ENCODE results near the gene CD248. TPM values are rescaled to one million over a fixed set of nuclear protein-coding genes. Genes with fewer than 3 reads are reported as not detected.
"Not testable (repeated sequence)": the region's sequence is repeated elsewhere in the genome, so short reads cannot be mapped to it uniquely, and the experiment has no call there.

Gene CD248
- total and polyA plus RNA-seq, 3 experiments from 2014 or later: 2.9 to 18.9 (median 3.1) TPM

- Mint-ChIP-seq H3K27me3 (no peaks in the 10 kb centered on the region), H3K4me1 (no peaks in the 10 kb centered on the region), H3K9me3 (no peaks in the 10 kb centered on the region), H3K36me3 (peaks cover 0 to 8% (median 2%) of the 10 kb centered on the region in 3 donors), H3K4me3 (no peak overlapping the region), H3K27ac (no peak overlapping the region)
- Histone ChIP-seq H3K27ac (ENCODE audit: low read depth, low read length) (no peak overlapping the region), H3K4me1 (ENCODE audit: insufficient read depth, low read length) (no peaks in the 10 kb centered on the region), H3K4me3 (ENCODE audit: low read length) (no peak overlapping the region), H3K27me3 (ENCODE audit: insufficient read depth, low read length, poor library complexity, severe bottlenecking) (no peaks in the 10 kb centered on the region), H3K36me3 (ENCODE audit: insufficient read depth, low read length) (no peaks in the 10 kb centered on the region), H3K9me3 (ENCODE audit: low read length) (no peaks in the 10 kb centered on the region)
- CTCF ChIA-PET: interaction anchor here (0.8 to 1.5 kb wide), 2 partner anchors 12 to 16 kb away, joined by 3 read pairs; partner anchors contain the start of gene BRMS1
- POLR2A ChIA-PET: interaction anchor here (0.6 kb wide), 1 partner anchor 358 kb away, joined by 3 read pairs; the partner anchor contains the start of gene BANF1
- DNase-seq: no peak
These were observed 43.7 kb upstream of the CD248 start for GRCh38 chr11:66360406-66361073.

GRCh38 chr11:66359662-66360087 is 42.8 kb upstream of the CD248 start:
- Histone ChIP-seq H3K4me1 (ENCODE audit: insufficient read depth, low read length) (no peaks in the 10 kb centered on the region), H3K27ac (ENCODE audit: low read depth, low read length) (no peak overlapping the region), H3K36me3 (ENCODE audit: insufficient read depth, low read length) (no peaks in the 10 kb centered on the region), H3K4me3 (ENCODE audit: low read length) (no peak overlapping the region), H3K9me3 (ENCODE audit: low read length) (no peaks in the 10 kb centered on the region), H3K27me3 (ENCODE audit: insufficient read depth, low read length, poor library complexity, severe bottlenecking) (no peaks in the 10 kb centered on the region)
- no peak overlapping the region for H3K27ac Mint-ChIP-seq
- no peaks in the 10 kb centered on the region for H3K4me1 Mint-ChIP-seq
- POLR2A ChIA-PET: no interaction called here
- H3K27me3 Mint-ChIP-seq: no peaks in the 10 kb centered on the region
- H3K4me3 Mint-ChIP-seq: no peak overlapping the region
- H3K9me3 Mint-ChIP-seq: no peaks in the 10 kb centered on the region
- CTCF ChIA-PET: no interaction called here
- DNase-seq: no peak
- peaks cover 0 to 11% (median 2%) of the 10 kb centered on the region in 3 donors for H3K36me3 Mint-ChIP-seq

GRCh38 chr11:66350560-66351235 is 33.9 kb upstream of the CD248 start:
- H3K4me1 Mint-ChIP-seq: peaks cover 10 to 26% (median 13%) of the 10 kb centered on the region in 3 donors
- peaks cover 0 to 22% (median 5%) of the 10 kb centered on the region in 3 donors for H3K36me3 Mint-ChIP-seq
- H3K4me3 ChIP-seq (ENCODE audit: low read length); H3K36me3 ChIP-seq (ENCODE audit: insufficient read depth, low read length); H3K27me3 Mint-ChIP-seq; H3K9me3 ChIP-seq (ENCODE audit: low read length); H3K9me3 Mint-ChIP-seq; H3K27ac ChIP-seq (ENCODE audit: low read depth, low read length); H3K27me3 ChIP-seq (ENCODE audit: insufficient read depth, low read length, poor library complexity, severe bottlenecking): not testable (repeated sequence)
- ChIA-PET POLR2A (interaction anchor here (0.7 kb wide), 1 partner anchor 117 kb away, joined by 3 read pairs; no protein-coding TSS in a partner anchor), CTCF (interaction anchor here (1.4 kb wide), 1 partner anchor 13 kb away, joined by 4 read pairs; no protein-coding TSS in a partner anchor)
- H3K4me1 ChIP-seq (ENCODE audit: insufficient read depth, low read length): peaks cover 18% of the 10 kb centered on the region
- H3K27ac Mint-ChIP-seq: peak overlapping the region in 1 of 8 donors; percentile 0
- peak in 1 of 5 donors; percentile 14 for DNase-seq
- peak overlapping the region in 1 of 7 donors; percentile 11 for H3K4me3 Mint-ChIP-seq

- Mint-ChIP-seq H3K36me3 (peaks cover 0 to 21% (median 5%) of the 10 kb centered on the region in 3 donors), H3K9me3 (peaks cover 0 to 4% (median 0%) of the 10 kb centered on the region in 5 donors), H3K27me3 (peaks cover 0 to 8% of the 10 kb centered on the region in 2 donors), H3K4me1 (peaks cover 25 to 42% (median 30%) of the 10 kb centered on the region in 3 donors), H3K27ac (peak overlapping the region; percentile 24 to 99 (median 49)), H3K4me3 (peak overlapping the region; percentile 17 to 100 (median 96))
- no peak overlapping the region for H3K27ac ChIP-seq (ENCODE audit: low read depth, low read length)
- H3K4me1 ChIP-seq (ENCODE audit: insufficient read depth, low read length): peaks cover 31% of the 10 kb centered on the region
- H3K9me3 ChIP-seq (ENCODE audit: low read length): no peaks in the 10 kb centered on the region
- no peak overlapping the region for H3K4me3 ChIP-seq (ENCODE audit: low read length)
- POLR2A ChIA-PET: interaction anchor here (0.6 kb wide), 1 partner anchor 10 kb away, joined by 5 read pairs; no protein-coding TSS in a partner anchor
- no peaks in the 10 kb centered on the region for H3K36me3 ChIP-seq (ENCODE audit: insufficient read depth, low read length)
- peak in 1 of 5 donors; percentile 36 for DNase-seq
- CTCF ChIA-PET: interaction anchor here (2.0 kb wide), 1 partner anchor 37 kb away, joined by 7 read pairs; no protein-coding TSS in a partner anchor
- no peaks in the 10 kb centered on the region for H3K27me3 ChIP-seq (ENCODE audit: insufficient read depth, low read length, poor library complexity, severe bottlenecking)
These were observed 32.2 kb upstream of the CD248 start for GRCh38 chr11:66349084-66349386.

- no peaks in the 10 kb centered on the region for H3K36me3 ChIP-seq (ENCODE audit: insufficient read depth, low read length)
- peak within 1 kb of the TSS; percentile 96 to 100 (median 98) for H3K4me3 Mint-ChIP-seq
- peak within 1 kb of the TSS; percentile 96 to 100 (median 97) for H3K27ac Mint-ChIP-seq
- peaks cover 44% of the 10 kb centered on the region for H3K4me1 ChIP-seq (ENCODE audit: insufficient read depth, low read length)
- peaks cover 0 to 4% (median 0%) of the 10 kb centered on the region in 5 donors for H3K9me3 Mint-ChIP-seq
- ChIA-PET CTCF (interaction anchor here (0.6 to 2.2 kb wide), 6 partner anchors 14 to 636 kb away, joined by 3 to 13 read pairs (median 5); partner anchors contain the start of gene KAT5), POLR2A (interaction anchor here (1.1 to 1.8 kb wide), 4 partner anchors 24 to 58 kb away, joined by 3 to 13 read pairs (median 6); partner anchors contain the start of genes CD248, SLC29A2 and YIF1A)
- H3K27me3 ChIP-seq (ENCODE audit: insufficient read depth, low read length, poor library complexity, severe bottlenecking): no peaks in the 10 kb centered on the region
- peaks cover 39 to 56% (median 44%) of the 10 kb centered on the region in 3 donors for H3K4me1 Mint-ChIP-seq
- no peaks in the 10 kb centered on the region for H3K9me3 ChIP-seq (ENCODE audit: low read length)
- peak; percentile 52 to 89 (median 80) for DNase-seq
- H3K4me3 ChIP-seq (ENCODE audit: low read length): peak within 1 kb of the TSS; percentile 87
- peak within 1 kb of the TSS; percentile 70 for H3K27ac ChIP-seq (ENCODE audit: low read depth, low read length)
- peaks cover 0 to 10% of the 10 kb centered on the region in 2 donors for H3K27me3 Mint-ChIP-seq
- H3K36me3 Mint-ChIP-seq: peaks cover 3 to 23% (median 3%) of the 10 kb centered on the region in 3 donors
These were observed 30.8 kb upstream of the CD248 start, which contains the start of gene B4GAT1 for GRCh38 chr11:66347425-66348276. TSS of gene B4GAT1 (minus strand) at chr11:66347629. CDS start at chr11:66347545, 84 bp downstream.

GRCh38 chr11:66346476-66347424 is 29.9 kb upstream of the CD248 start:
- Mint-ChIP-seq H3K4me3 (peak overlapping the region; percentile 96 to 100 (median 97)), H3K4me1 (peaks cover 39 to 59% (median 47%) of the 10 kb centered on the region in 3 donors), H3K9me3 (peaks cover 0 to 4% (median 0%) of the 10 kb centered on the region in 5 donors), H3K27me3 (peaks cover 0 to 10% of the 10 kb centered on the region in 2 donors), H3K36me3 (peaks cover 3 to 29% (median 4%) of the 10 kb centered on the region in 3 donors), H3K27ac (peak overlapping the region; percentile 38 to 99 (median 96))
- Histone ChIP-seq H3K9me3 (ENCODE audit: low read length) (no peaks in the 10 kb centered on the region), H3K27me3 (ENCODE audit: insufficient read depth, low read length, poor library complexity, severe bottlenecking) (no peaks in the 10 kb centered on the region), H3K36me3 (ENCODE audit: insufficient read depth, low read length) (peaks cover 2% of the 10 kb centered on the region), H3K27ac (ENCODE audit: low read depth, low read length) (peak overlapping the region; percentile 70), H3K4me3 (ENCODE audit: low read length) (peak overlapping the region; percentile 87), H3K4me1 (ENCODE audit: insufficient read depth, low read length) (peaks cover 45% of the 10 kb centered on the region)
- CTCF ChIA-PET: interaction anchor here (0.6 to 2.2 kb wide), 6 partner anchors 29 to 635 kb away, joined by 3 to 13 read pairs (median 5); partner anchors contain the start of gene KAT5
- POLR2A ChIA-PET: interaction anchor here (0.6 to 1.8 kb wide), 6 partner anchors 20 to 58 kb away, joined by 3 to 13 read pairs (median 6); partner anchors contain the start of genes CD248, SLC29A2 and YIF1A
- DNase-seq: peak in 1 of 5 donors; percentile 44
